Hepatocyte (in vitro differentiated cells): Measurements from ENCODE around the gene SLC9A2.

Experiments used
- CTCF ChIP-seq: fragments of 200-600 bp; sonication (generic); IDR thresholded peaks from 2 replicates; pipeline ENCODE4 v1.5.1; 2016; ENCODE audit warnings: antibody characterized with exemption, mild to moderate bottlenecking; ENCODE audit not compliant: poor library complexity
- EZH2 ChIP-seq: fragments of 200-600 bp; sonication (generic); IDR thresholded peaks from 2 replicates; pipeline ENCODE4 v1.6.1; 2016; ENCODE audit warnings: antibody characterized with exemption, mild to moderate bottlenecking, borderline replicate concordance
- EZH2phosphoT487 ChIP-seq: fragments of 200-600 bp; sonication (generic); IDR thresholded peaks from one replicate; pipeline ENCODE4 v1.6.1; 2018; ENCODE audit warnings: antibody characterized with exemption, mild to moderate bottlenecking, low read depth, moderate library complexity; ENCODE audit not compliant: unreplicated experiment, severe bottlenecking

GRCh38 chr2:102708847-102709559, 89.7 kb downstream of the SLC9A2 start:
- no peak for TF ChIP-seq EZH2
- TF ChIP-seq CTCF = no peak
- no peak for TF ChIP-seq EZH2phosphoT487
